CD4-positive, alpha-beta T cell treated with Interleukin-21 for 1 hour (primary cell): Measurements from ENCODE around the gene KIRREL1.

Source experiments
- DNase-seq: peaks from one replicate; pipeline ENCODE4 v3.0.0-alpha.2; 2020

Gene KIRREL1

DNA sequence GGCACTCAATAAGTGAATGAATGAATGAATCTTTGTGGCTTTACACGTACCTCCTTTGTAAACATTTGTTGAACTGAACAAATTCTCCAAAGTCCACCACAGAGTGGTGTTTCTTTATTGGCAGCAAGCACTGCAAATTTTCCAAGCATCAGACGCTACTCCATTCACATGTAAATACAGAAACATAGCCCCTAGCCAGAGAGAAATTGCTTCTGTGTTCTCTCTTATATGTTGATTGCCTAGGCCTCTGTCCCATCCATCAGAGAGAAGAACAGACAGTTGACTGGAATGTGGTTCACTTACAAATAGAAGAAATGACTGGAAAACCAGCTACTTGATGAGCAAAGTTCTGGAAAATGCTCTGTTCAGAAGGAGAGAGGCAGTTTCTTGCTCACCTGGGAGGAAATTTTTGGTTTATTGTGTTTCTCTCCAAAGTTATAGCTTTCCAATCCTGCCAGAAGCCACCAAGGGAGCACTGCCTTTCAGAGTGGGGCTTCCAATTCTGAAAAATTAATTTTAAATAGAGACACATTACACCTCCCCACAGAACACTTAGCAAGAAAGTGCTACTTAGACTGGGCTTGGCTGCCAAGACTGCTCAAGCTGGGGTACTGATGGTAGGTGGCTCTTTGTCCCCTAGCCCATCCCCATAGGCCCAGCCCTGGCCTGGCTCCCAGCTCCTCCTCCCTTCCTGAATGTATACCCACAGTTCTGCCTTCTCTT, 18.1 kb upstream of the KIRREL1 start:
- DNase-seq: no peak

DNA sequence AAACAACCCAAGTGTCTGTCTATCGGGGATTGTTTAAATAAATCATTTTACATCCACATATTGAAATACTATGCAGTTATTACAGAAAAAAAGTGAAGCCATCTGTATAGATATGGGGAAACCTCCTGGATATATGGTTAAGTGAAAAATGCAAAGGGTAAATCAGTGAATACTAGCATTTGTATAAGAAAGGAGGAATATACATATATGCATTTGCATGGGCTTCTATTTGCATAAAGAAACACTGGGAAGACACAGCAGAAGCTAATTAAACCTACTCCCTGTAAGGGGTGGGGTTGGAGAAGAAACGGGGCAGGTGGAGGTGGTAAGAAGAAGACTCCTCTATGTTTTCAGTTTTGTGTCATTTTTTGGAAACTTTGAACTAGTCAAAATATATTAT, 16.6 kb upstream of the KIRREL1 start:
- no peak for DNase-seq

DNA sequence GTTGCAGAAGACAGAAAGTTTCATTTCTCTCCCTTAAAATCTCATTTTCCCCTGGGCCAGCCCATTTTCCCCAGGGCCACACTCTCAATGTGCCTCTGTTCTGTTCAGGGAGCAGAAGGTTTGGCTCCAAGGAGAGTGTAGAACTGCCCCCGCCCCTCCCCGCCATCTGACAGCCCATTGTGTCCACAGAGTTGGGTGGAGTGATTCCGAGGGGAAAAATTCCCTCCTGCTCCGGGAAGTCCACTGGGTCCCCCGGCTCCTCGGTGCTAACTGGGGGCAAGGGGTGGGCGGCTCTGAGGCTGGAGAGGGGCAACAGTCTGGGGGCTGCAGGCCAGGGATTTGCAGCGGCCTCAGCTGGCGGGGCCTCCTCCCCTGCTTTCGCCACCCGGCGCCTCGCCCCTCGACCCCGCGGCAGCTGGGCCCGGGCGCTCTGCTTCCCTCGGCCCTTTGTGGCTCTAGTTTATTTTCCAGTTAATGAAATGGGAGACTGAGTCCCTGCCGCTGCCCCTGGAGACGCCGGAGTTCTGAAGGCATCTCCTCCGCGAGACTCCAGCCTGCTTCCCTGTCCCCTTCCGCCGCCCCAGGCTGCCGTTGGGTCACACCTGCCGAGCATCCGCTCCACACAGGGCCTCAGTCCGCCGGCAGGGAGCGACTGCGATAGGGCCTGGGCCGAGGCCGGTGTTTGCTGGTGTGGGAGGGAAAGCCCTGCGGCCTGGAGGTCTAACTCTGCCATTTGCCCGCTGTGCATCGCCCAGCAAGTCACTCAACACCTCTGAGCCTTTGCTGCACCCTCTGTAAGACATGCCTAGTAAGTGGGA, 14.7 kb upstream of the KIRREL1 start:
- no peak for DNase-seq

DNA sequence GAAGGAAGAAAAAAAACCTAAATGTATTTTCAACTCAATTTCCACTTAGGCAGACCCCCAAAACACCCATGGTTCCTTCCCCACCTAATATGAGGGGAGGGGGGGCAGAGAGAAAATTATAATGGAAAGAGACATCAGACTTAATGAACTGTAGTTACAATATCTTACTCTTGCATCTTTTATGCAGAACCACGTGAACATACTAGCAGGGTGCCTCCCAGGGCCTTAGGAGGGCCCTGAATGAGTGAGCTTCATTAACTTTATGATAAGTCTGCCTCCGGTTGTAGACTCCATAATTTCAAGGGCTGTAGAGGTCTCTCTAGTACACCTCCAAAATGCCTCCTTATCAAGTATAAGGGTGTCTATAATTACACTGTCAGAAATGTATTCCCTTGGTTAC, 11.3 kb upstream of the KIRREL1 start:
- DNase-seq: no peak

DNA sequence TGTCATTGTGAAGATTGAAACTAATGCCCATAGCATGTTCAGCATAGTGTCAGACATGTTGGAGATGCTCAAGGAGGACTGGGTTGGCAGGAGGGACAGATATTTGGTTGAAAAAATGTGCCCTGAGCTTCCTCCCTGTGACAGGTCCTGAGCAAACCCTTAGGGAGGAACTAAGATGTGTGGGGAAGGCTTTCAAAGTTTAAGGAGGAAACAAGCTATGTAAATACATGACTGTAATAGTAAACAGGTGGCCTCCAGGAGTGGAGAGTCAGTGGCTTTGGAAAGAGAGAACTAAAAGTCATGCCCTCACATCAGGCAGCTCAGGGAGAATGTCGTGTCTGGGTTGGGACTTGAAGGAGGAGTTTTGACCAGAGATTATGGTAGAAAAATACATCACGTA, 9.7 kb upstream of the KIRREL1 start:
- DNase-seq: no peak

DNA sequence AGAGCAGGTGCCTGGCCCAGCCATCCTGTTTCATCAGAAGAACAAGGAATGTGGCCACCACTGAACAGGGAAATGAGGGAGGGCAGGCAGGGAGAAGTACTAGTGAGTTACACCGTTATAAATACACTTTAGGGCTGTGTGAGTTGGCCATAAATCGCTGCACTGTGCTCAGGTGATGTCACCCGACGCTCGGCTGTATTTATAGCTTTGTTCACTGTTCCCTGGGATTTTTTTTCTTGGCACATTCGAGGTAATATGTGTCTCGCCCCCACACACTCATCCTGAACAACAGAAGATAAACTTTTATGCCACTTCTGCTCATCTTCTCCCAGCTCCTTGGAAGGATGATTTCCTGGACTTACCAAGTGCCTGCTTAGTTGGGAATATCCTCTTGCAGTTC, 9.0 kb upstream of the KIRREL1 start:
- DNase-seq: no peak

DNA sequence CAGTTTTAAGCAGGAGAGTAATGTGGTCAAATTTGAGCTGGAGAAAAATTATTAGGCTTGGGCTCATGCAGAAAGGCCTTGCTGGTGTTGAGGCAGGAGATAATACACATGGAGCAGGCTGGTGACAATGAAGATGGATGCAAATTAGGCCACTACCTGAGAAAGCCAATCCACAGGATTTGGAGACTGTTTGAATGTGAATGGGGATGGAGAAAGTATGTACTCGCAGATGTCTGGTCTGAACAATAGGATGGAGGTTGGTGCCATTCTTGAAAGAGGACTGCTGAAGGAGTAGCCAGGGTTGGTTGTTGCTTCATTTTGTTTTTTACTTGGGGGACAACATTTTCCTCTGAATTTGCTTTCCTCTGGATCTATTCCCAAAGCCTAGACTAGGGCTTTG, 8.0 kb upstream of the KIRREL1 start:
- no peak for DNase-seq

DNA sequence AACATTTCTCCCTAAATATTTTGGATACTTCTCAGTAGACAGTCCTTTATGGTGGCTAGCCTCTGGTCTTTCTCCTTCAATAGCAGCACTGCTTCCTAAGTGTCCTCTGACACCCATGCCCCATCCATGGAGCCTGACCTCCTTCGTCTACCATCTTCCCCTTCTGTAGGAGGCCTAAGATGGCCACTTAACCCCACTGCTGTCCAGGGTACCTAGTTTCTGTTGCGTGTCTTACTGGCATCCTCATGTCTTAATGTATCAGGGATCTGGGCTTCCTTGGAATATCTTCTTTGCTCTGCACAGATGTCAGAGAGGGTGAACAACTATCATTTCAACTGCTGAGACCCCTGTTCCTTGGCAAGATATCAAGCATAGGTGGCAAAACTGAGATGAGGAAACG, 5.4 kb upstream of the KIRREL1 start:
- DNase-seq: no peak

DNA sequence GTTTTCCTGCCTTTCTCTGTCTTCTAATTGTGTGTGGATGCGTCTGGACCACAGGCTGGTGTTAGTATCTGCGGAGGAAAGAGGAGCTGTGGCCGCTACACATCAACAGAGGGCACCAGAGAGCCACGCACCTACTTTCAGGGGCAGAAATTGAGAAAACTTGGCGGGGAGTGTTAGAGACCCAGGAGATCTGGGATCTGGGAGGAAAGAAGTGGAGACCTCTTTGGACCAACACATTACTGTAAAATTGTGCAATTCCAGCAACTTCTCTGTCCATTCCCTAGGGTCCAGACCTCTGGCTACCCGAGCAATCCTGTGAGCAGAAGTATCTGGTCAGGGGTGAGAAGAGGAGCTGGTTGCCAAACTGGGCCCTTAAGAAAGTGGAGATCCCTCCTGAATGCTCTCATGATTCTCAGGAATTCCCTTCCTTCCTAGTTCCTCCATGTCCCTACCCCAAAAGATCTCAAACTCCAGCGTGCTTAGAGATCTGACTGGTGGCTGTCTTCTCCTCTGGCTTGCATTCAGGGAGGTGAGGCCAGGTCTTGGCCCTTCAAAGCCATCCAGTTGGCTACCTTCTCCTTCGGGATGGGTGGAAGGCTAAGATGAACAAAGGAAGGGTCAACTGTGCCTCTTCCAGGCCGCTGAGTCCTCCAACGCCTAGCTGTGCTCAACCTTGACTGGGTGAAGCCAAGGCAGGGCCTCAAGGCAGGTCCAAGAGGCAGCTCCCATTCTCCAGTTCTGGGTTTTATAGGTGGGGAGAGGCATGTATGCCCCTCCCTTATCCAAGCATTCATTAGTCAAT, 1.2 kb upstream of the KIRREL1 start:
- peak; percentile 18 for DNase-seq

DNA sequence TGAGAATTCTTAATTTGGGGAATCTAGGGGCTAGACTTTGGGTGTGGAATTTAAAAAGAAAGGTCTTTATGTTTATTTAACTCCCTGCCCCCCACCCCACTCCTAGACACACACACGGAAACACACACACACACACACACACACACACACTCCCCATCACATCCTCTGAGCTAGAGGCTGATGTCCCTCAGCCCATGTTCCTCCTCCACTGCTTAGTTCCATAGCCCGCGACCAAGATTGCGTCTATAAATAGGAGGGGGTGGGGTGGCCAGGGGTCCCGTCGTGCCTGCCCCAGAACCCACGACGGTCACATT, 655 bp upstream of the KIRREL1 start:
- DNase-seq: no peak

DNA sequence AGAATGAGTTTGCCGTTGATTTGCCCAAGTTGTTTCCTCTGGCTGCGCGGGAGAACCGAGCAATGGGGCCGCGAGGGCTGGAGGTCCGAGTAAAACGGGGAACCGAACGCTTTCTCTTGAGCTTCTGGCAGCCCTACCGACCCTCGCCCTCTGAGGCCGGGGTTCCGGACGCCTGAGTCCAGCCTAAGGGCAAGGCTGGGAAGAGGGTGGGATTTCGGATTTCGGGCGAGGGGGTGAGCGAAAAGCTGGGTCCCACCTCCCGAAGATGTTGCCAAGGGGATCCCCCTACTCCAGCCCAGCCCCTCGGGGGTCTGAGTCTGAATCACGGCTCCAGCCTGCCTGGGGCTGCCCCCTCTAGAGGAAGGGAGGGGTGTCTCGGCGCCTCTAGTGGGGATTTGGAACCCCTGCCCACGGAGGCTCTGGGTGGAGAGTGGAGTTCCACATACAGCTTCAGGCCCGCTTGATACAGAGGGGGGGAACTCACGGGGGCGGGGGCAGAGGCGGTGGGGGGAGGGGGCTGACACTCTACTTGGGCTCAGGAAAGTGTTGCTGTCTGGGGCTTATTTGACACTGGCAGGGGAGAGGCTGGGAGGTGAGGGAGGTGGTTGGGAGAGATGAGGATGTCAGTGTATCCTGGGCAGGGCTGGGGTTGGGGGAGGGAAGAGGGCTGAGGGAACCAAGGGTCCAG, 617 bp downstream of the KIRREL1 start:
- DNase-seq: no peak

DNA sequence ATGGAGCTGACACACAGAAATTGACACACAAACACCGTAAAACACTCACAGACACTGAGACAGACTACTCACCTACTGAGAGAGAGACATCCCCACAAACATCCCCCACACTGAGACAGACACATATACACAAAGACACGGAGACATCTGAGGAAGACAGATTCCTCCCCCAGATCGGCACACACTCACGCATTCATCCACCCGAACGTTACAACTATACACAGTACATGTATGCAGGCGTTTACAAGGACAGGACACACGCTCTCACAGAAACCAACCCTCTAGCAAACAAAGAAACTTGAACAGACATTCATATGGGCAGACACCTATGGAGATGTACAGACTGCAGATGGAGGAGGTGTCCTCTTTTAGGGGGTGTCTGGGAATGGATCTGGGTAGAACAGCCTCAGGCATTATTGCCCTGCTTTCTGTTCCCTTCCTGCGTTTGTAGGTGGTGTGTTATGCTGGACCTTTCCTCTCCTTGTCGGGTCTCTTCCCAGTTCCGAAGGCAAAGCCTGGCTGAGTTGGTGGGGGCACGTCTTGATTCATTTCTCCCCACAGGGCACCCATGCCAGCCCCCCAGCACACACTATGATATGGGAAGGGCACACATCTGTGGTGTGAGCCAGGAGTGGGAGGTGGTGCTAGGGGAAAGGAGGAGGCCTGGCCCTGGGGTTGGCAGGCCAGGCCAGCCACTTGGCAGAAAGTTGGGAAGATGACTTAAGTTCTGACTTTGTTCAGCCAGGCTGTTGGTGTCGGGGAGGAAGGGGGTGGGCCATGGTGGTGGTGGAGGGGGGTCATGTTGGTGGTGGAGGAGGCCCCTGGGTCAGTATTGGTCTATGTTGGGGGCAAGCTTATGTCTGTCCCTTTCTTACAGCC, 1.5 kb downstream of the KIRREL1 start:
- no peak for DNase-seq

DNA sequence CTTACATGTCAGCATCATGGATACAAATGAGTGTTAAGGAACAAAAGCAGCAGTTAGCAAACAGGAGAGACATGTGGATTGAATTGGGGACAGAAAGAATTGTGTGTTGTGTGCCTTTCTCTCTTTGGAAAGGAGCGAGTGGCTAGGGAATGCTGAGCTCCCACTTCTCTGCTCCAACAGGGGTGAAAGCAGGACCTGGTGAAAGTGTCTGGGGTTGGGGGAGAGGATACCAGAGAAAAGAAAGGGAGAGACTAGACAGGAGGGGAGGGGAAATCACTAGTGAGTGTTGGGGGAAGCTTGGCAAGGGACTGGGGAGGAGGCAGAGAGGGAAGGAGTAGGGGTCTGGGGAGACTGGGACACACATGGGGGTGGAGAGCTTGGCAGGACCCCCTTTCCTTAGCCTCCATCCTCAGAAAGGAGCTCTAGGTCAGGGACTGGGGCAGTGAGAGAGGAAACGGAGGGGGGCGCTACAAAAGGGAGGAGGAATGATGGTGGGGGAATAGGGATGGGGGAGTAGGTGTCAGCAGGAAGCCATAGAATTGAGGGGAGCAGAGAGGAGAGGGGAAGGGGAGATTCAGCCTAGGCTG, 2.2 kb downstream of the KIRREL1 start:
- DNase-seq: no peak

DNA sequence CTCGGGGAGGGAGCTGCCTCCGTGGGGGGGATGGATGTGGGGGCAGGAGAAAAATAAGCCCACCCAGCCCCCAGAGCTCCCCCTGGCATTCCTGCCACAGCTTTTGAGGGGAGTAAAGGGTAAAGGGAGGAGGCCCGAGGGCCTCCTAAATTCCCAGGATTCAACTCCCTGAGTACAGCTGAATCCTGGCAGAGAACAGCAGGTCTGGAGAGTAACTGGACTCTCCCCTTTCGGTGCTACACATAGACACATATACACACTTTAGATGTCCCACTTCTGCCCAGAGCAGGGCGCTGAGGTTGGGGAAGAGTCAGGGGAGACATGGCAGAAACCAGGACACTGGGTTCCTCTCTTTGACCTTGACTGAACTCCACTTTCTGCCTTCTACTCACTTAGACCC, 3.0 kb downstream of the KIRREL1 start:
- DNase-seq: no peak

DNA sequence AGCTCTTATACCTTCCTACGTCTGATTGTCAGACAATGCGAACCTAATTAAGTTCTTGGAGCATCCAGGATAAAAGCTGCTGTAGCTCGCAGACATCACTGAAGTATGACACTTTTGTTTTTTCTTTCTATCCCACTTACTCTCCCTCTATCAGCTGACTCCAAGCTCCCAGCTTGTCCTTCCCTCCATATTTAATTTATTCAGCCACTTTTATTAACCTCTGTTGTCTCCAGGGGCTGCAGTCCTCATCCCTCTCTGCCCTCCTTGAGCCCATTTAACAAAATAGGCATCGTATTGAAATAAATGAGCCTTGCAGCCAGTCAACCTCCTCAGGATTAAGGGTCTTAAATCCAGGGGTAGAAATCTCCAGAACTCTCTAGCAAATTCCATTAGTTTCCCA, 7.1 kb downstream of the KIRREL1 start:
- DNase-seq: no peak

DNA sequence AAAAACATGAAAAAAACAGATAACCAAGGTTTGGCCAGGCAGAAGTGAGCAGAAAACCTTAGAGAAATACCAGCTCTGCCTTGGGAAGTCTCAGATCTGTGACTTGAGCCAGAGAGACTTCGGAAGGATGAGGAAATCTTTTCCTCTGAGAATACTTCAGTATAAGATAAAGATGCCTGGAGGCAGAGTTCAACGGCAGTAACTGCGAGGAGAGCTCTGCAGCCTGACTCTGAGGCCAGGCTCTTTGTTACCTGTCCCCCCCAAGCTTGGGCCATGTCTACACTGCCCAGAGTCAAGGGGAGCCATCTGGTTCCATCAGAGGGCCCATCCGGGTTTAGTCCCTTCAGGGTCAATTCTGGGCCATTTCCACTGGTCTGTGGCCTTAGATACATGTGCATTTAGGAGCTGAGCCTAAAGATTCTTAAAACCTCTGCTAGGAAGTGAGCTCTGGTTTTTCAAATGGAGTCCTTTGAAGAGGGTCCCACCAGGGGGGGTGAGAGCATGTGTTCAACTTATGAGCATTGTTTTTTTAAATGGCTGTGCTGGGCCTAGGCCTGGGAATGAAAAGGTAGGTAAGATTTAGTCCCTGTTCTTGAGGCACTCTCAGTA, 8.7 kb downstream of the KIRREL1 start:
- DNase-seq: no peak

DNA sequence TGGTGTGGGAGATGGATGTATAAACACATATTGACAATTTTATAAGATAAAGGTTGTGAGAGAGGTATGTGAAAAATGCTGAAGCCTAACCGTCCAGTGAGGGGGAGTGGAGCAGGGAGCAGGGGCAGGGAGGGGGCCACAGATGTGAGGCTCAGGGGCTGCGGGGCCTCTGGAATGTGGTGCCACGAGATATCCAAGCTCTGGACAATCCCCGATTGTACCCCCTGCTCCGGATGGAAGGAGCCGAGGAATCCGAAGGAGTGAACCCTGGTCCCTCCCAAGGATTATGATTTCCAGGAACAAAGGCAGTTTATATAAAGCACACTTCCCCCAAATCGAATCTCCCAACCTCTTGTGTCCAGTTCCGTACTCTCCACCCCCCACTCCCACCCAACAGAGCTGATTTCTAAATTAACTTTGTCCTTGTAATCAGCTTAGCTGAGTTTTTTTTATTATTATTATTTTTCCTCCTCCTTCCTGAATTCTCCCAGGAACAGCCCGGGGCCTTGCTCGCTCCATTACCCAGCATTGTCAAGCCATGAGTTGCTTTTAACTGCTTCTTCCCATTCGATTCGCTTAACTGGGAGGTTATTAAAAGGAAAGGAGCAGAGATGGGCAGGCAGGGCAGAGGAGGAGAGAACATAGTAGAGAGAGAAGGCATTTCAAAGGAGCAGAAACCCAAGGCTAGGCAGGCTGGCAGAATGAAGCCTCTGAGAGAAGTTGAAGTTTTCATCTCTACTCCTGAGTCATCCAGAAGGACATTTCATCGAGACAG, 9.4 kb downstream of the KIRREL1 start:
- DNase-seq: no peak

DNA sequence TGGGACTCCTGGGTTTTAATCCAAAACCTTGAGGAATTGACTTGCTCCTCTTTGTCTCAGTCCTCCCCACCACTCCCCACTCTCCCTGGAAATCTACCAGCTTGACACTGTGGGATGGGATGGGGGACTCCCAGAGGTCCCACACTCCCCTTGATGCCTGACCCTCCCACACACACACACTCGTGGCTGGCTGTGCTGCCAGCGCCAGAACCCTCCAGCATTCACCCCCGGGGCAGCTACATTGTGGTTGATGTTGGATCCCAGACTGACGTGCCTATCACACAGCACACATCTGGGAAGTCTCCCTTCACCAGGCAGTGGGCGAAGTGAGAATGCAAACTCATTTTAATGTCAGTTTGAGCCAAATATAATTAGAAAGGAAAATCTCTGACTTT, 10.0 kb downstream of the KIRREL1 start:
- no peak for DNase-seq

DNA sequence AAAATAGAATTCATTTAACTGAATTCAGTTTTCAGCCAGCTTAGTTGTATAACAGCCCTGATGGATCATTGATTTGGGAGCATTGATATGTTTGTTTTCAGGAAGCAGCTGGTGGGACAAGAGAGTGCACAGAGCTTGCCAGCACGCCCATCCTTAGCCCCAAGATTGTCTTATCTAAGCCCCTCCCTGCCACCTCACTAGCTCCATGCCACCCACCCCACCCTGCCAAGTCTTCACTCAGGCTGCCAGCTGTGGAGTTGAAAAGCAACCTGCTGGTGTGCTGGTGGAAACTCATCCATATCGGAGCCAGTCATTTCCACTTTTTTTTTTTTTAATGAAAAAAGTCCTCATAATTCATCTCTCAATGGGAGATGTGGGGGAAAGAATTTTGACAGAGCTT, 11.8 kb downstream of the KIRREL1 start:
- no peak for DNase-seq

DNA sequence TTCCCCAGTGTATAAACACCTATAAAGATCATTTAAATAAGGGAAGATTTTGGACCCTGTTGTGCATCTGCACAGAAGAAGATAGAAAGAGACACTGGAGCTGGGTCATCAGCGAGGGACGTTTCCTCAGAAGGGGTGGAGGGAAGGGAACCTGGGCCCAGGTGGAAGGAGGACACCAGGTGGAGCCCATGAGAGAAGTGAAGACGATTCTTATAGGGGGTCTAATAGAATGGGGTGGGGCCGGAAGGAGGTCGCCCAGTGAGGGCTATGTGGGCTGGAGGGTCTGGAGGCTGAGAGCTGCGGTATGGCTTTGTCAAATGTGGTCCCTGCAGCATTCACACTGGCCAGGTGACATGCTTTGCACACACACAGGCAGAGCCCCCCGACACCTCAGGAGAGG, 13.7 kb downstream of the KIRREL1 start:
- no peak for DNase-seq
